B cell (primary cell): ENCODE results near the gene ACOT6. TPM values are rescaled to one million over a fixed set of nuclear protein-coding genes. Genes with fewer than 3 reads are reported as not detected.

Experiments used
- ATAC-seq: fragments of 200-7000 bp; cut with Tn5 transposase; one replicate; pipeline ENCODE4 v1.10.0; 2021; ENCODE audit warnings: low read depth, mild to moderate bottlenecking, moderate number of reproducible peaks, moderate library complexity
- CTCF ChIA-PET: fragments of 350-600 bp; sonication (Branson Sonifier 250); formaldehyde crosslinking; loops from one replicate; lab custom pipeline; 2021; ENCODE audit warnings: antibody characterized with exemption, inconsistent platforms; lab: Charles Lee
- POLR2A ChIA-PET: fragments of 350-600 bp; sonication (Branson Sonifier 250); formaldehyde crosslinking; loops from one replicate; lab custom pipeline; 2021; ENCODE audit warnings: antibody characterized with exemption; lab: Charles Lee
- DNase-seq: peaks from one replicate; pipeline ENCODE4 v3.0.0; 2013
- H2AFZ ChIP-seq: 2 replicates; pipeline ENCODE4 v1.6.1; 2012; ENCODE audit warnings: mild to moderate bottlenecking, low read depth, low read length; ENCODE audit not compliant: insufficient read depth, poor library complexity, severe bottlenecking
- H3K27ac ChIP-seq, 2 donors: 1 replicate in 1 of 2; 2 replicates in 1 of 2; pipeline ENCODE4 v1.5.1; 2012 to 2013; ENCODE audit warnings: low read length in 2 of 2, mild to moderate bottlenecking in 2 of 2, moderate library complexity in 1 of 2
- H3K27me3 ChIP-seq, 4 experiments: fragments of 200-600 bp in 1 of 4; sonication (generic) in 1 of 4; replicated peaks in 1 of 4; 1 replicate in 2 of 4; 2 replicates in 2 of 4; pipeline versions ENCODE4 v1.6.1 to v1.7.0; 2013 to 2016; ENCODE audit warnings: low read length in 3 of 4, mild to moderate bottlenecking in 2 of 4, mixed read lengths in 1 of 4, moderate library complexity in 1 of 4; ENCODE audit not compliant: insufficient read depth in 4 of 4, control insufficient read depth in 3 of 4; ENCODE audit errors: control extremely low read depth in 1 of 4
- H3K36me3 ChIP-seq, 2 experiments: replicated peaks in 1 of 2; 1 replicate in 1 of 2; 2 replicates in 1 of 2; pipeline versions ENCODE4 v1.6.1 to v1.7.1; 2013; ENCODE audit warnings: low read length in 1 of 2; ENCODE audit not compliant: insufficient read depth in 2 of 2, control insufficient read depth in 1 of 2; ENCODE audit errors: control extremely low read depth in 1 of 2, extremely low read depth in 1 of 2
- H3K4me1 ChIP-seq, 2 donors: fragments of 200-600 bp in 1 of 2; sonication (generic) in 1 of 2; 1 replicate in 1 of 2; 2 replicates in 1 of 2; pipeline versions ENCODE4 v1.5.1 to v1.6.1; 2013 to 2017; ENCODE audit warnings: low read length in 2 of 2; ENCODE audit not compliant: control insufficient read depth in 2 of 2, insufficient read depth in 2 of 2
- H3K4me2 ChIP-seq: replicated peaks from 2 replicates; pipeline ENCODE3; 2012; ENCODE audit warnings: mild to moderate bottlenecking, low read depth, low read length; ENCODE audit not compliant: poor library complexity, severe bottlenecking
- H3K4me3 ChIP-seq, 5 experiments: fragments of 200-600 bp in 1 of 5; sonication (generic) in 1 of 5; 1 replicate in 3 of 5; 2 replicates in 2 of 5; pipeline versions ENCODE4 v1.5.1 to v1.7.0; 2011 to 2016; ENCODE audit warnings: low read length in 4 of 5, mild to moderate bottlenecking in 4 of 5, low read depth in 2 of 5, control low read depth in 1 of 5, moderate library complexity in 1 of 5; ENCODE audit not compliant: insufficient read depth in 1 of 5; ENCODE audit errors: control extremely low read depth in 1 of 5, extremely low read depth in 1 of 5
- H3K79me2 ChIP-seq: fragments of 200-600 bp; sonication (generic); one replicate; pipeline ENCODE4 v1.6.0; 2016; ENCODE audit warnings: low read length; ENCODE audit not compliant: control insufficient read depth, insufficient read depth
- H3K9ac ChIP-seq: fragments of 200-600 bp; sonication (generic); 2 replicates; pipeline ENCODE4 v1.6.1; 2017; ENCODE audit warnings: mild to moderate bottlenecking, low read length, moderate library complexity
- H3K9me3 ChIP-seq, 3 donors: one replicate each; pipeline versions ENCODE4 v1.6.1 to v1.7.1; 2013; ENCODE audit warnings: low read length in 2 of 3; ENCODE audit not compliant: control insufficient read depth in 2 of 3, insufficient read depth in 1 of 3; ENCODE audit errors: control extremely low read depth in 1 of 3
- H4K20me1 ChIP-seq: 2 replicates; pipeline ENCODE4 v1.6.0; 2012; ENCODE audit warnings: mild to moderate bottlenecking, low read length; ENCODE audit not compliant: insufficient read depth, control insufficient read depth, poor library complexity, severe bottlenecking
- H3K27ac Mint-ChIP-seq: one replicate; pipeline ENCODE4 v1.8.0; 2021; ENCODE audit warnings: mixed read lengths
- H3K27me3 Mint-ChIP-seq: one replicate; pipeline ENCODE4 v1.8.0; 2021; ENCODE audit warnings: mixed read lengths
- H3K4me1 Mint-ChIP-seq: one replicate; pipeline ENCODE4 v1.8.0; 2021; ENCODE audit warnings: mixed read lengths
- H3K4me3 Mint-ChIP-seq: one replicate; pipeline ENCODE4 v1.8.0; 2021; ENCODE audit warnings: mixed read lengths
- H3K9me3 Mint-ChIP-seq: one replicate; pipeline ENCODE4 v1.8.0; 2022; ENCODE audit warnings: mixed read lengths; ENCODE audit not compliant: insufficient read depth
- EZH2 ChIP-seq: IDR thresholded peaks from 2 replicates; pipeline ENCODE4 v1.6.1; 2012; ENCODE audit warnings: borderline replicate concordance, low read depth, mild to moderate bottlenecking, moderate library complexity, low read length; ENCODE audit not compliant: insufficient read depth, poor library complexity, severe bottlenecking
- WGBS: methylation state at CpG from one replicate; pipeline ENCODE4 v1.1.5; 2013; ENCODE audit warnings: missing lambda C conversion rate; ENCODE audit not compliant: insufficient coverage; 5-methylcytosine and 5-hydroxymethylcytosine counted together
- intact Hi-C: fragments of 100-400 bp; cut with micrococcal nuclease; formaldehyde crosslinking; loops from one replicate; pipeline ENCODE4 v1.10.0; 2022
- polyA plus RNA-seq: library from polyadenylated mRNA; depleted of rRNA; stranded (reverse); fragments of >200 nt; gene quantifications from 2 replicates; pipeline ENCODE4 v1.2.3, GENCODE V29; 2012
- total RNA-seq, 2 donors: library from RNA; stranded (reverse); fragments of 120-200 nt in 1 of 2; gene quantifications; 1 replicate in 1 of 2; 2 replicates in 1 of 2; pipeline versions ENCODE4 v1.2.3 to v1.2.4, GENCODE V29; 2013 to 2022
- TF ChIP-seq, protein P1 (sequence below): fragments of 200-600 bp; IDR thresholded peaks from one replicate; pipeline ENCODE4 v1.8.0; 2022; ENCODE audit warnings: antibody characterized with exemption, mild to moderate bottlenecking

ACOT6 gene
- total and polyA plus RNA-seq, 2 donors (not counting 1 experiment from before 2014, with no cell fraction given): not detected

- 1% methylated on average over 43 of the region's 43 CpGs for WGBS
- no peak for TF ChIP-seq EZH2
- TF ChIP-seq, protein P1, sequence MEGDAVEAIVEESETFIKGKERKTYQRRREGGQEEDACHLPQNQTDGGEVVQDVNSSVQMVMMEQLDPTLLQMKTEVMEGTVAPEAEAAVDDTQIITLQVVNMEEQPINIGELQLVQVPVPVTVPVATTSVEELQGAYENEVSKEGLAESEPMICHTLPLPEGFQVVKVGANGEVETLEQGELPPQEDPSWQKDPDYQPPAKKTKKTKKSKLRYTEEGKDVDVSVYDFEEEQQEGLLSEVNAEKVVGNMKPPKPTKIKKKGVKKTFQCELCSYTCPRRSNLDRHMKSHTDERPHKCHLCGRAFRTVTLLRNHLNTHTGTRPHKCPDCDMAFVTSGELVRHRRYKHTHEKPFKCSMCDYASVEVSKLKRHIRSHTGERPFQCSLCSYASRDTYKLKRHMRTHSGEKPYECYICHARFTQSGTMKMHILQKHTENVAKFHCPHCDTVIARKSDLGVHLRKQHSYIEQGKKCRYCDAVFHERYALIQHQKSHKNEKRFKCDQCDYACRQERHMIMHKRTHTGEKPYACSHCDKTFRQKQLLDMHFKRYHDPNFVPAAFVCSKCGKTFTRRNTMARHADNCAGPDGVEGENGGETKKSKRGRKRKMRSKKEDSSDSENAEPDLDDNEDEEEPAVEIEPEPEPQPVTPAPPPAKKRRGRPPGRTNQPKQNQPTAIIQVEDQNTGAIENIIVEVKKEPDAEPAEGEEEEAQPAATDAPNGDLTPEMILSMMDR: no peak
- H3K4me1 Mint-ChIP-seq: peaks cover 17% of the 10 kb centered on the region
- H3K27ac Mint-ChIP-seq: peak within 1 kb of the TSS; percentile 81
- Histone ChIP-seq H4K20me1 (no peaks in the 10 kb centered on the region), H3K9me3 (no peaks in the 10 kb centered on the region), H3K79me2 (peaks cover 12% of the 10 kb centered on the region), H3K4me3 (peak within 1 kb of the TSS; percentile 72 to 85 (median 77)), H3K4me2 (peak within 1 kb of the TSS; percentile 98), H3K27ac (peak within 1 kb of the TSS; percentile 45 to 91), H3K9ac (peak within 1 kb of the TSS; percentile 87), H2AFZ (peak within 1 kb of the TSS; percentile 99), H3K4me1 (peaks cover 9 to 19% of the 10 kb centered on the region in 2 donors), H3K36me3 (no peaks in the 10 kb centered on the region), H3K27me3 (no peaks in the 10 kb centered on the region)
- ATAC-seq (peak; percentile 99), DNase-seq (peak; percentile 93)
- intact Hi-C loops: loop anchor here (1.0 to 10.0 kb wide), 5 partner anchors 11 to 210 kb away; partner anchors contain the start of genes ACOT2 and PTGR2
- POLR2A ChIA-PET: interaction anchor here (0.5 kb wide), 1 partner anchor 508 kb away, joined by 4 read pairs; the partner anchor contains the start of gene PSEN1
- H3K4me3 Mint-ChIP-seq: peak within 1 kb of the TSS; percentile 94
- H3K9me3 Mint-ChIP-seq: no peaks in the 10 kb centered on the region
- CTCF ChIA-PET: interaction anchor here (0.6 to 1.9 kb wide), 3 partner anchors 11 to 349 kb away, joined by 3 to 17 read pairs (median 3); no protein-coding TSS in a partner anchor
- no peaks in the 10 kb centered on the region for H3K27me3 Mint-ChIP-seq
Observed at GRCh38 chr14:73644531-73645247, 32.4 kb downstream of the ACOT6 start, which contains the start of gene DNAL1. Gene DNAL1, plus strand, starts transcription at chr14:73644986. Its CDS starts 54 bp downstream, at chr14:73645040.

DNA sequence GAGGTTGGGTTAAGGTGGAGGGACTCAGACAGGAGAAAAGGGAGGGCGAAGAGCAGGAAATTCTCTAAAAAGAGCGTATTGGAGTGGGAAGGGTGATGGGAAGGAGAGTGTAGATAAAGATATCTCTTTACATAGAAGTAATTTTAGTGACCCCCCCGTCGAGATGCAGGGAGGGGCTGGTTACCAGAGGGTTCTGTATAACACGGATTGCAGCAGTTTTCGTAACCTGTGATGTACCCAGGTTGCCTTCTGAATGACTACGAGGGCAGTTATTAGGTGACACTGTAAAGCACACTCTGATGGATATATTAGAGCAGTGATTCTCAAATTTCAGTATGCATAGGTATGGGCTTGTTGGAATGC lies 32.9 kb downstream of the ACOT6 start:
- Histone ChIP-seq H2AFZ (peak overlapping the region; percentile 99), H3K4me3 (peak overlapping the region; percentile 72 to 85 (median 77)), H3K4me2 (peak overlapping the region; percentile 98), H3K9ac (peak overlapping the region; percentile 87), H3K27ac (peak overlapping the region; percentile 45 to 91), H3K36me3 (no peaks in the 10 kb centered on the region), H3K79me2 (peaks cover 12% of the 10 kb centered on the region), H3K4me1 (peaks cover 9 to 19% of the 10 kb centered on the region in 2 donors), H3K27me3 (no peaks in the 10 kb centered on the region), H3K9me3 (no peaks in the 10 kb centered on the region), H4K20me1 (no peaks in the 10 kb centered on the region)
- Mint-ChIP-seq H3K4me3 (peak overlapping the region; percentile 94), H3K27ac (peak overlapping the region; percentile 81), H3K4me1 (peaks cover 17% of the 10 kb centered on the region), H3K27me3 (no peaks in the 10 kb centered on the region), H3K9me3 (no peaks in the 10 kb centered on the region)
- DNase-seq: no peak
- WGBS: 13% methylated on average over 7 of the region's 7 CpGs
- TF ChIP-seq EZH2: no peak
- TF ChIP-seq, protein P1: no peak
- POLR2A ChIA-PET: no interaction called here
- no peak for ATAC-seq
- CTCF ChIA-PET: interaction anchor here (1.9 kb wide), 1 partner anchor 12 kb away, joined by 17 read pairs; no protein-coding TSS in a partner anchor
- intact Hi-C loops: loop anchor here (2.0 to 10.0 kb wide), 4 partner anchors 68 to 210 kb away; partner anchors contain the start of genes ACOT2 and PTGR2
